HepG2 (cell line): ENCODE measurements around the gene DIMT1. TPM values are rescaled to one million over a fixed set of nuclear protein-coding genes. Genes with fewer than 3 reads are reported as not detected.
A peak's percentile ranks its signal among the peaks of the same experiment; 100 is the strongest.

Source experiments
- AHDC1 ChIP-seq: sonication (generic); formaldehyde crosslinking; IDR thresholded peaks from 2 replicates; pipeline ENCODE4 v1.5.1; 2020; ENCODE audit warnings: mild to moderate bottlenecking, missing genetic modification reagents, borderline replicate concordance
- RBM39 ChIP-seq: fragments of 200-400 bp; formaldehyde crosslinking; IDR thresholded peaks from one replicate; pipeline ENCODE4 v1.6.1; 2018; ENCODE audit warnings: antibody characterized with exemption, mild to moderate bottlenecking, low read depth, low read length; ENCODE audit not compliant: poor library complexity, severe bottlenecking
- SNAI1 ChIP-seq: sonication (generic); formaldehyde crosslinking; IDR thresholded peaks from 2 replicates; pipeline ENCODE4 v1.5.0; 2020; ENCODE audit warnings: mild to moderate bottlenecking, missing genetic modification reagents, borderline replicate concordance
- ZBTB40 ChIP-seq, 2 experiments: fragments of 450-650 bp in 1 of 2; sonication (generic) in 1 of 2; formaldehyde crosslinking in 1 of 2; IDR thresholded peaks; 2 replicates each; pipeline versions ENCODE4 v1.6.1 to v1.8.0; 2016 to 2022; ENCODE audit warnings: antibody characterized with exemption in 1 of 2, mild to moderate bottlenecking in 1 of 2, missing genetic modification reagents in 1 of 2
- ZNF253 ChIP-seq: sonication (generic); formaldehyde crosslinking; IDR thresholded peaks from 2 replicates; pipeline ENCODE4 v1.8.0; 2022; ENCODE audit warnings: mild to moderate bottlenecking, missing genetic modification reagents, borderline replicate concordance
- ZNF335 ChIP-seq: sonication (generic); formaldehyde crosslinking; IDR thresholded peaks from 2 replicates; pipeline ENCODE4 v1.4.0; 2020; ENCODE audit warnings: missing genetic modification reagents
- ZNF687 ChIP-seq: sonication (generic); formaldehyde crosslinking; IDR thresholded peaks from 2 replicates; pipeline ENCODE4 v1.5.1; 2020; ENCODE audit warnings: mild to moderate bottlenecking, missing genetic modification reagents, moderate library complexity
- polyA plus RNA-seq, 8 experiments: library from polyadenylated mRNA; depleted of rRNA in 3 of 8; stranded (reverse) in 7 of 8; unstranded in 1 of 8; fragments of >200 nt; fragmentation: Illumina TruSeq in 4 of 8; extraction: Trizol in 4 of 8; gene quantifications; 2 replicates each; pipeline versions ENCODE4 v1.2.1 to v1.2.3, GENCODE V29; 2011 to 2016; ENCODE audit warnings: low read depth in 4 of 8, missing spikeins in 1 of 8, mixed read lengths in 1 of 8; ENCODE audit not compliant: insufficient read depth in 1 of 8
- total RNA-seq, 5 experiments: library from RNA; depleted of rRNA; stranded (reverse); fragments of >200 nt; fragmentation: Illumina TruSeq; extraction: Trizol; gene quantifications; 2 replicates each; pipeline ENCODE4 v1.2.3, GENCODE V29; 2016; ENCODE audit warnings: low read depth in 1 of 5

The DIMT1 gene
- total and polyA plus RNA-seq, 2 of the 13 experiments (the other 11 are each of a cell fraction or from before 2014, with no cell fraction given), result 16.1 to 35.2 TPM

- TF ChIP-seq ZBTB40 (IDR thresholded peaks at IDR 0.05), result no peak
- TF ChIP-seq ZBTB40 (CRISPR knock-in tag; IDR thresholded peaks at IDR 0.05), result peak; percentile 87
- TF ChIP-seq RBM39, result peak; percentile 58
- peak; percentile 90 for TF ChIP-seq SNAI1 (CRISPR knock-in tag)
- peak; percentile 79 for TF ChIP-seq AHDC1
- no peak for TF ChIP-seq ZNF253 (CRISPR knock-in tag)
- TF ChIP-seq ZNF335 (CRISPR knock-in tag), result peak; percentile 88
- TF ChIP-seq ZNF687 (CRISPR knock-in tag), result peak; percentile 98
These were observed at the start of gene DIMT1 (continued) for GRCh38 chr5:62403411-62404250.
